Progenitor cell of endocrine pancreas (in vitro differentiated cells): Measurements from ENCODE around the gene LHB. TPM values are rescaled to one million over a fixed set of nuclear protein-coding genes. Genes with fewer than 3 reads are reported as not detected.

Experiments used
- DNase-seq: peaks from one replicate; pipeline ENCODE4 v3.0.0; 2021; ENCODE audit warnings: low spot score; ENCODE audit not compliant: unreplicated experiment
- H3K27ac Mint-ChIP-seq: 2 replicates; pipeline ENCODE4 v1.8.0; 2021; ENCODE audit warnings: mild to moderate bottlenecking, moderate library complexity, mixed read lengths
- H3K27me3 Mint-ChIP-seq: 2 replicates; pipeline ENCODE4 v1.8.0; 2021; ENCODE audit warnings: mixed read lengths
- H3K36me3 Mint-ChIP-seq: 2 replicates; pipeline ENCODE4 v1.8.0; 2022; ENCODE audit warnings: mixed read lengths; ENCODE audit not compliant: insufficient read depth
- H3K4me1 Mint-ChIP-seq: 2 replicates; pipeline ENCODE4 v1.8.0; 2021; ENCODE audit warnings: low read depth, mixed read lengths
- H3K4me3 Mint-ChIP-seq: 2 replicates; pipeline ENCODE4 v1.8.0; 2021; ENCODE audit warnings: low read depth, mild to moderate bottlenecking, moderate library complexity, mixed read lengths
- H3K9me3 Mint-ChIP-seq: 2 replicates; pipeline ENCODE4 v1.8.0; 2021; ENCODE audit warnings: low read depth, mixed read lengths
- CTCF ChIP-seq: fragments of 200-600 bp; sonication (generic); IDR thresholded peaks from one replicate; pipeline ENCODE4 v1.5.0; 2021; ENCODE audit warnings: antibody characterized with exemption, mild to moderate bottlenecking; ENCODE audit not compliant: unreplicated experiment
- total RNA-seq: library from RNA; stranded (reverse); gene quantifications from 2 replicates; pipeline ENCODE4 v1.2.1, GENCODE V29; 2021

Gene LHB
- total RNA-seq, 1 donor from 2014 or later = not detected

- H3K4me1 Mint-ChIP-seq = peaks cover 7% of the 10 kb centered on the region
- no peak overlapping the region for H3K4me3 Mint-ChIP-seq
- TF ChIP-seq CTCF = peak; percentile 74
- DNase-seq = peak; percentile 49
- no peaks in the 10 kb centered on the region for H3K9me3 Mint-ChIP-seq
- H3K36me3 Mint-ChIP-seq = peaks cover 3% of the 10 kb centered on the region
- H3K27me3 Mint-ChIP-seq = no peaks in the 10 kb centered on the region
- H3K27ac Mint-ChIP-seq = peak overlapping the region; percentile 42
Measured at GRCh38 chr19:48999481-49000325, 17.2 kb downstream of the LHB start.

- H3K36me3 Mint-ChIP-seq = peaks cover 2% of the 10 kb centered on the region
- peak overlapping the region; percentile 44 for H3K27ac Mint-ChIP-seq
Measured at GRCh38 chr19:48997972-48998371, 18.9 kb downstream of the LHB start.

GRCh38 chr19:48994035-48994386 is 22.9 kb downstream of the LHB start:
- no peak for DNase-seq
- Mint-ChIP-seq H3K27ac (peak overlapping the region; percentile 97), H3K9me3 (no peaks in the 10 kb centered on the region), H3K4me3 (peak overlapping the region; percentile 99), H3K4me1 (peaks cover 20% of the 10 kb centered on the region), H3K36me3 (peaks cover 3% of the 10 kb centered on the region), H3K27me3 (no peaks in the 10 kb centered on the region)
- no peak for TF ChIP-seq CTCF

More at GRCh38 chr19:48997972-48998371, 18.9 kb downstream of the LHB start:
- no peaks in the 10 kb centered on the region for H3K9me3 Mint-ChIP-seq
- H3K4me1 Mint-ChIP-seq = peaks cover 14% of the 10 kb centered on the region
- no peak overlapping the region for H3K4me3 Mint-ChIP-seq
- peak; percentile 53 for DNase-seq
- H3K27me3 Mint-ChIP-seq = no peaks in the 10 kb centered on the region
- TF ChIP-seq CTCF = peak; percentile 60

GRCh38 chr19:48993175-48994034 is 23.5 kb downstream of the LHB start, which contains the start of the genes GYS1 and RUVBL2:
TSS of gene GYS1 (minus strand) at chr19:48993309. CDS start at chr19:48993112, 197 bp downstream.
TSS of gene RUVBL2 (plus strand) at chr19:48993887. CDS start at chr19:48993912, 25 bp downstream.
- TF ChIP-seq CTCF = peak; percentile 93
- DNase-seq = peak; percentile 99
- Mint-ChIP-seq H3K36me3 (peaks cover 3% of the 10 kb centered on the region), H3K9me3 (no peaks in the 10 kb centered on the region), H3K4me3 (peak within 1 kb of the TSS; percentile 99), H3K4me1 (peaks cover 20% of the 10 kb centered on the region), H3K27ac (peak within 1 kb of the TSS; percentile 97), H3K27me3 (no peaks in the 10 kb centered on the region)

GRCh38 chr19:48992581-48993174 is 24.2 kb downstream of the LHB start:
- Mint-ChIP-seq H3K27me3 (no peaks in the 10 kb centered on the region), H3K27ac (peak overlapping the region; percentile 96), H3K36me3 (peaks cover 8% of the 10 kb centered on the region), H3K4me3 (peak overlapping the region; percentile 99), H3K4me1 (peaks cover 19% of the 10 kb centered on the region), H3K9me3 (no peaks in the 10 kb centered on the region)
- no peak for DNase-seq
- no peak for TF ChIP-seq CTCF
